HG03025 (cell line): Measurements from ENCODE around the gene ABCA13.

Source experiments
- ATAC-seq: cut with Tn5 transposase; IDR thresholded peaks from one replicate; pipeline ENCODE4 v1.9.1; 2021; ENCODE audit warnings: mild to moderate bottlenecking, moderate library complexity; ENCODE audit not compliant: unreplicated experiment, low FRiP score

The ABCA13 gene

GRCh38 chr7:48350515-48350914, 179.3 kb downstream of the ABCA13 start:
- no peak for ATAC-seq

GRCh38 chr7:48351900-48352299, 180.6 kb downstream of the ABCA13 start:
- no peak for ATAC-seq

- no peak for ATAC-seq
These were observed 184.1 kb downstream of the ABCA13 start for GRCh38 chr7:48355346-48355745.

GRCh38 chr7:48360574-48360973, 189.3 kb downstream of the ABCA13 start:
- ATAC-seq: no peak

- no peak for ATAC-seq
These were observed 191.9 kb downstream of the ABCA13 start for GRCh38 chr7:48363174-48363573.

GRCh38 chr7:48365010-48365409, 193.8 kb downstream of the ABCA13 start:
- no peak for ATAC-seq

GRCh38 chr7:48366096-48366495, 194.8 kb downstream of the ABCA13 start:
- ATAC-seq: no peak

GRCh38 chr7:48376263-48376662, 205.0 kb downstream of the ABCA13 start:
- ATAC-seq: no peak

GRCh38 chr7:48380921-48381320, 209.7 kb downstream of the ABCA13 start:
- no peak for ATAC-seq

- no peak for ATAC-seq
These were observed 210.3 kb downstream of the ABCA13 start for GRCh38 chr7:48381571-48381970.

GRCh38 chr7:48384180-48384752, 213.0 kb downstream of the ABCA13 start:
- ATAC-seq: no peak

- no peak for ATAC-seq
These were observed 216.7 kb downstream of the ABCA13 start for GRCh38 chr7:48387932-48388331.

- ATAC-seq: no peak
These were observed 217.7 kb downstream of the ABCA13 start for GRCh38 chr7:48388911-48389310.

- no peak for ATAC-seq
These were observed 218.7 kb downstream of the ABCA13 start for GRCh38 chr7:48389977-48390376.

GRCh38 chr7:48390388-48391327, 219.4 kb downstream of the ABCA13 start:
- ATAC-seq: no peak

- no peak for ATAC-seq
These were observed 226.9 kb downstream of the ABCA13 start for GRCh38 chr7:48398191-48398590.

GRCh38 chr7:48402721-48403120, 231.5 kb downstream of the ABCA13 start:
- ATAC-seq: no peak

- ATAC-seq: no peak
These were observed 237.5 kb downstream of the ABCA13 start for GRCh38 chr7:48408731-48409130.

GRCh38 chr7:48411619-48412018, 240.4 kb downstream of the ABCA13 start:
- no peak for ATAC-seq

GRCh38 chr7:48414011-48414732, 242.9 kb downstream of the ABCA13 start:
- no peak for ATAC-seq

- no peak for ATAC-seq
These were observed 245.2 kb downstream of the ABCA13 start for GRCh38 chr7:48416327-48416908.
